Panc1 (cell line): ENCODE measurements around the gene TGFBI. TPM values are rescaled to one million over a fixed set of nuclear protein-coding genes. Genes with fewer than 3 reads are reported as not detected.

Source experiments
- ATAC-seq: fragments of 200-7000 bp; cut with Tn5 transposase; 2 replicates; pipeline ENCODE4 v1.9.1; 2020; ENCODE audit warnings: mild to moderate bottlenecking, moderate library complexity
- BruUV-seq: library from RNA; stranded (reverse); fragments of 400-500 nt; replicated peaks from 2 replicates; lab custom pipeline; 2021; lab: Mats Ljungman, UMichigan
- CTCF ChIA-PET: fragments of 300-600 bp; sonication (Branson Sonifier 250); formaldehyde crosslinking; loops from one replicate; lab custom pipeline; 2022; ENCODE audit warnings: antibody characterized with exemption; lab: Charles Lee
- POLR2A ChIA-PET: fragments of 300-600 bp; sonication (Branson Sonifier 250); formaldehyde crosslinking; loops from one replicate; lab custom pipeline; 2022; ENCODE audit warnings: antibody characterized with exemption; lab: Charles Lee
- DNase-seq: peaks from one replicate; pipeline ENCODE4 v3.0.0-alpha.2; 2010; ENCODE audit warnings: low read depth, low spot score
- H3K27ac ChIP-seq: 2 replicates; pipeline ENCODE4 v1.5.1; 2011; ENCODE audit warnings: mild to moderate bottlenecking, low read length, inconsistent platforms
- H3K27me3 ChIP-seq: fragments of 200-500 bp; sonication (Bioruptor generic); 2 replicates; pipeline ENCODE4 v1.6.0; 2014; ENCODE audit warnings: low read length, inconsistent platforms; ENCODE audit not compliant: control insufficient read depth, insufficient read depth
- H3K36me3 ChIP-seq: fragments of 200-500 bp; sonication (Bioruptor generic); 2 replicates; pipeline ENCODE4 v1.5.1; 2014; ENCODE audit warnings: inconsistent platforms, mild to moderate bottlenecking, low read length, moderate library complexity; ENCODE audit not compliant: control insufficient read depth, insufficient read depth
- H3K4me1 ChIP-seq: 2 replicates; pipeline ENCODE4 v1.5.1; 2011; ENCODE audit warnings: inconsistent platforms, mild to moderate bottlenecking, low read length, moderate library complexity; ENCODE audit not compliant: control insufficient read depth, insufficient read depth
- H3K4me3 ChIP-seq, 2 experiments: 2 replicates each; pipeline ENCODE4 v1.5.1; 2011 to 2012; ENCODE audit warnings: low read depth in 2 of 2, low read length in 2 of 2, mild to moderate bottlenecking in 2 of 2, inconsistent platforms in 1 of 2, moderate library complexity in 1 of 2
- H3K9me3 ChIP-seq: fragments of 200-500 bp; sonication (Bioruptor generic); 2 replicates; pipeline ENCODE4 v1.5.1; 2014; ENCODE audit warnings: low read depth, mild to moderate bottlenecking, inconsistent platforms, low read length, moderate library complexity; ENCODE audit not compliant: control insufficient read depth, insufficient read depth
- POLR2AphosphoS5 ChIP-seq: IDR thresholded peaks from 2 replicates; pipeline ENCODE4 v1.6.1; 2012; ENCODE audit warnings: mild to moderate bottlenecking, low read depth, low read length, moderate library complexity
- SIN3A ChIP-seq: IDR thresholded peaks from 2 replicates; pipeline ENCODE4 v1.6.1; 2012; ENCODE audit warnings: low read depth, mild to moderate bottlenecking, low read length, moderate library complexity, borderline replicate concordance; ENCODE audit not compliant: insufficient read depth
- TCF7L2 ChIP-seq: IDR thresholded peaks from 2 replicates; pipeline ENCODE4 v1.6.1; 2011; ENCODE audit warnings: mild to moderate bottlenecking, low read depth, low read length, inconsistent platforms
- in situ Hi-C: cut with HindIII; loops from 2 replicates; pipeline ENCODE4 v1.10.0; 2016; ENCODE audit warnings: low sequenced_read_pairs, low pct_unique_long_range_greater_than_20kb
- intact Hi-C: fragments of 100-400 bp; cut with micrococcal nuclease; formaldehyde crosslinking; loops from one replicate; pipeline ENCODE4 v1.10.0; 2022; ENCODE audit not compliant: unreplicated experiment
- total RNA-seq: library from RNA; stranded (reverse); gene quantifications from one replicate; pipeline ENCODE4 v1.2.1, GENCODE V29; 2021; ENCODE audit not compliant: unreplicated experiment
- TF ChIP-seq, protein P1 (sequence below), 2 experiments: IDR thresholded peaks; 2 replicates each; pipeline ENCODE4 v1.6.1; 2011 to 2012; ENCODE audit warnings: low read depth in 2 of 2, control low read depth in 1 of 2, low read length in 1 of 2, mild to moderate bottlenecking in 1 of 2, moderate library complexity in 1 of 2; ENCODE audit not compliant: insufficient read depth in 1 of 2
- TF ChIP-seq, protein P2 (sequence below): fragments of 450-650 bp; IDR thresholded peaks from 2 replicates; pipeline ENCODE4 v1.5.1; 2017; ENCODE audit warnings: mild to moderate bottlenecking

TGFBI gene
- total RNA-seq, 1 experiment from 2014 or later = 314 TPM

DNA sequence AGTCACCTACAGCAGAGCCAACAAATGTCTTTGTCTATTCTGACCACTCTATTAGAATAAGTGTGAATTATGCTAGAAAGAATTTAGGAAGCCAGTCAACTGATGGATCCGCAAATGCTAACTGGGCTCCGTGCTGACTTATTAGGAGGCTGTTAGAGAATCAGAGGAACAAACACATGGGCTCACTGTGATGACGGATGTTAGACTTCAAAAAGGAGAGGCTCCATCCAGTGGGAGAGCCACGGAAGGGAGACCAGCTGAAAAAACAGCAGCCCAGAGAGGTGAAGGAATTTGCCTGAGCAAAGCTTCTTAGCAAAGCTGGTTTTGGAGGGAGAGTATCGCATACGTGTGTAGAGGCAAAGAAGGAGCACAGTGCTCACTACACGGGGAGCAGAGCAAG lies 5.8 kb upstream of the TGFBI start:
- no TSS peak for BruUV-seq
- TF ChIP-seq POLR2AphosphoS5 (no peak), SIN3A (no peak), TCF7L2 (no peak)
- TF ChIP-seq, protein P1, sequence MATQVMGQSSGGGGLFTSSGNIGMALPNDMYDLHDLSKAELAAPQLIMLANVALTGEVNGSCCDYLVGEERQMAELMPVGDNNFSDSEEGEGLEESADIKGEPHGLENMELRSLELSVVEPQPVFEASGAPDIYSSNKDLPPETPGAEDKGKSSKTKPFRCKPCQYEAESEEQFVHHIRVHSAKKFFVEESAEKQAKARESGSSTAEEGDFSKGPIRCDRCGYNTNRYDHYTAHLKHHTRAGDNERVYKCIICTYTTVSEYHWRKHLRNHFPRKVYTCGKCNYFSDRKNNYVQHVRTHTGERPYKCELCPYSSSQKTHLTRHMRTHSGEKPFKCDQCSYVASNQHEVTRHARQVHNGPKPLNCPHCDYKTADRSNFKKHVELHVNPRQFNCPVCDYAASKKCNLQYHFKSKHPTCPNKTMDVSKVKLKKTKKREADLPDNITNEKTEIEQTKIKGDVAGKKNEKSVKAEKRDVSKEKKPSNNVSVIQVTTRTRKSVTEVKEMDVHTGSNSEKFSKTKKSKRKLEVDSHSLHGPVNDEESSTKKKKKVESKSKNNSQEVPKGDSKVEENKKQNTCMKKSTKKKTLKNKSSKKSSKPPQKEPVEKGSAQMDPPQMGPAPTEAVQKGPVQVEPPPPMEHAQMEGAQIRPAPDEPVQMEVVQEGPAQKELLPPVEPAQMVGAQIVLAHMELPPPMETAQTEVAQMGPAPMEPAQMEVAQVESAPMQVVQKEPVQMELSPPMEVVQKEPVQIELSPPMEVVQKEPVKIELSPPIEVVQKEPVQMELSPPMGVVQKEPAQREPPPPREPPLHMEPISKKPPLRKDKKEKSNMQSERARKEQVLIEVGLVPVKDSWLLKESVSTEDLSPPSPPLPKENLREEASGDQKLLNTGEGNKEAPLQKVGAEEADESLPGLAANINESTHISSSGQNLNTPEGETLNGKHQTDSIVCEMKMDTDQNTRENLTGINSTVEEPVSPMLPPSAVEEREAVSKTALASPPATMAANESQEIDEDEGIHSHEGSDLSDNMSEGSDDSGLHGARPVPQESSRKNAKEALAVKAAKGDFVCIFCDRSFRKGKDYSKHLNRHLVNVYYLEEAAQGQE (IDR thresholded peaks at IDR 0.05; ENCODE audit: insufficient read depth in 1 of 2, low read depth in 2 of 2, low read length in 1 of 2) = no peak
- TF ChIP-seq, protein P2, sequence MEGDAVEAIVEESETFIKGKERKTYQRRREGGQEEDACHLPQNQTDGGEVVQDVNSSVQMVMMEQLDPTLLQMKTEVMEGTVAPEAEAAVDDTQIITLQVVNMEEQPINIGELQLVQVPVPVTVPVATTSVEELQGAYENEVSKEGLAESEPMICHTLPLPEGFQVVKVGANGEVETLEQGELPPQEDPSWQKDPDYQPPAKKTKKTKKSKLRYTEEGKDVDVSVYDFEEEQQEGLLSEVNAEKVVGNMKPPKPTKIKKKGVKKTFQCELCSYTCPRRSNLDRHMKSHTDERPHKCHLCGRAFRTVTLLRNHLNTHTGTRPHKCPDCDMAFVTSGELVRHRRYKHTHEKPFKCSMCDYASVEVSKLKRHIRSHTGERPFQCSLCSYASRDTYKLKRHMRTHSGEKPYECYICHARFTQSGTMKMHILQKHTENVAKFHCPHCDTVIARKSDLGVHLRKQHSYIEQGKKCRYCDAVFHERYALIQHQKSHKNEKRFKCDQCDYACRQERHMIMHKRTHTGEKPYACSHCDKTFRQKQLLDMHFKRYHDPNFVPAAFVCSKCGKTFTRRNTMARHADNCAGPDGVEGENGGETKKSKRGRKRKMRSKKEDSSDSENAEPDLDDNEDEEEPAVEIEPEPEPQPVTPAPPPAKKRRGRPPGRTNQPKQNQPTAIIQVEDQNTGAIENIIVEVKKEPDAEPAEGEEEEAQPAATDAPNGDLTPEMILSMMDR = no peak
- no peak overlapping the region for H3K27ac ChIP-seq
- intact Hi-C loops = no loop called here
- ATAC-seq (no peak), DNase-seq (no peak)
- ChIA-PET CTCF (no interaction called here), POLR2A (no interaction called here)
- no peaks in the 10 kb centered on the region for H3K9me3 ChIP-seq
- H3K27me3 ChIP-seq = no peaks in the 10 kb centered on the region
- H3K4me3 ChIP-seq = no peak overlapping the region
- in situ Hi-C loops = no loop called here
- H3K4me1 ChIP-seq = no peaks in the 10 kb centered on the region; the same call in 1 of the 2 replicates
- no peaks in the 10 kb centered on the region for H3K36me3 ChIP-seq

DNA sequence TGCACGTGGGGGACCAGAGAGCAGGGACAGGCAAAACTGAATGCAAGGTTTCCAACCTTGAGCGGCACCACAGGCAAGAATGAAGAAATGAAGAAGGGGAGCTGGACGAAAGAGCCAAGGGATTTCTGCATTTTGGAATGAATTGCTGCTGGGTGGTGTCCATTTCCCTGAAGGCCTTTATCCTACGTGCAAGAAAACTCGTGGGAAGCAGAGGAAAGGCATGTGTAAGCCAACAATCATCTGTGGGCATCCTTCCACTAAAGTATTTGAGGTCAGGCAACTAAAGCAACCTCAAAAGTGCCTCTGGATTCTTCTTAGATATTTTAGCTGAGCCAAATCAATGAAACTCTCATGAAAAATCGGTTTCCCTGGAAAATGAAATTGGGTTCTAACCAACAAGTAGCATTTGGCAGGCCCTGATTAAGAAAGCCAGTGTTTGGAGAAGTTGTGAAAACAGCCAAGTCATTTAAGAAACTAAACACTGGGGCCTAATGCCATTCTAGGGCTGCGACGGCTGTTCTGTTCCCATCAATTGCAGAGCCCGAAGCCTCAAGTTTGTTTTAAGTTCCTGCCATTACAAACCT lies 4.7 kb upstream of the TGFBI start:
- ChIA-PET POLR2A (no interaction called here), CTCF (no interaction called here)
- H3K4me3 ChIP-seq = no peak overlapping the region
- DNase-seq = no peak
- H3K4me1 ChIP-seq = peaks cover 2% of the 10 kb centered on the region; the same call in 1 of the 2 replicates
- ATAC-seq = no peak
- H3K27ac ChIP-seq = no peak overlapping the region
- H3K9me3 ChIP-seq = no peaks in the 10 kb centered on the region
- no peaks in the 10 kb centered on the region for H3K36me3 ChIP-seq
- no peaks in the 10 kb centered on the region for H3K27me3 ChIP-seq
- in situ Hi-C loops (no loop called here), intact Hi-C loops (no loop called here)
- TF ChIP-seq TCF7L2 = no peak
- TF ChIP-seq, protein P1 (IDR thresholded peaks at IDR 0.05; ENCODE audit: insufficient read depth in 1 of 2, low read depth in 2 of 2, low read length in 1 of 2) = no peak
- TF ChIP-seq, protein P2 = no peak
- TF ChIP-seq SIN3A = no peak
- no peak for TF ChIP-seq POLR2AphosphoS5
- no TSS peak for BruUV-seq
